T follicular helper cell (primary cell): ENCODE data around the gene FRRS1.

Source experiments
- DNase-seq: peaks from one replicate; pipeline ENCODE4 v3.0.0-alpha.2; 2020; ENCODE audit warnings: low read depth

The FRRS1 gene

GRCh38 chr1:99675994-99676393, 90.4 kb downstream of the FRRS1 start:
- no peak for DNase-seq

DNA sequence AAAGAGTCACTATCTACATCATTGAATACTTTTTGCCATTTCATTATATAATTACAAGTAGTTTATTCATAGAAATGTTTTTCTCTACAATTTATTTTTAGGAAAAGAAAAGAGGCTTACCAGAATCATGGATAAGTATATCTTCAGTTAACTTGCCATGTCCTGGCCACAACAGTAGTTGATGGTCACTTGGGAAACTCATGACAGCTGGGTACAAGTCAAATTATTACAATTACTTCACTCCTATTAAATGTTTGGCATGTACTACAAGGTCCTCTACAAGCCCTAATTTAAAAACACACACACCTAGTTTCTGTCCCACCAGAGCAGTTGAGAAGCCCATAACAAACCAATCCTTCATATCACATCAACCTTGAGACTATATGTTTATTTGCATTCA, 91.1 kb downstream of the FRRS1 start:
- DNase-seq, result no peak

- no peak for DNase-seq
Measured at GRCh38 chr1:99674115-99675064, 92.0 kb downstream of the FRRS1 start.

GRCh38 chr1:99673315-99673714, 93.1 kb downstream of the FRRS1 start:
- no peak for DNase-seq

DNA sequence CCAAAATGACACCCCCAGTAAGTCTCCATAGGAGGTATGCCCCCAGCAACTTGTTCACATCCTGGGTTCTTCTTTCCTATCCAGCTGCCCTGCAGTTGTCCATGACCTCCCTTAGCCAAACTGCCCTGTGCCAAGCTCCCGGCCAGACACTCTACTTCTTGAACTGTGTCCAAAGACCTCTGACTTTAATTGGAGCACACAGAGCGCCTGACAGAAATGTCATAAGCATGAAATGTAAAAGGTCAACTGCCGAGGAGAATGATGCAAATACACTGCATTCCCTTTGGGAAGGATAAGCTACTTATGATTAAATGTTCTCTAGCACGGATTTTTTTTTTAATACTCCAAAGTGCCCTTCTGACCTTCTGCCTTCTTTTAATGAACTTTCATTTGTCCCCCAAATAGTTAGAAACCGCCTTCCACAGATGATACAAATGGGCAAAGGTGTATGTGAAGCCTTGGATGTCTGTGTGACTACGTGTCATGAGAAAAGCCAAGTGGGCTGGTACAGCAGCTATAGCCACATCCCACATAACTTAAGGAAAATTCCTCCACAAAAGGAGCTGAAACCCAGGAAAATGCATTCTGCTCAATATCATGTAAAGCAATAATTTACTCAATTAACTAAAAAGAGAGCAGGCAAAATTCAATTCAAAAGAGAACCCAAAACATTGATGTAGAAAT, 93.8 kb downstream of the FRRS1 start:
- no peak for DNase-seq

GRCh38 chr1:99672038-99672437, 94.4 kb downstream of the FRRS1 start:
- DNase-seq, result no peak

- no peak for DNase-seq
Measured at GRCh38 chr1:99670583-99670982, 95.9 kb downstream of the FRRS1 start.

DNA sequence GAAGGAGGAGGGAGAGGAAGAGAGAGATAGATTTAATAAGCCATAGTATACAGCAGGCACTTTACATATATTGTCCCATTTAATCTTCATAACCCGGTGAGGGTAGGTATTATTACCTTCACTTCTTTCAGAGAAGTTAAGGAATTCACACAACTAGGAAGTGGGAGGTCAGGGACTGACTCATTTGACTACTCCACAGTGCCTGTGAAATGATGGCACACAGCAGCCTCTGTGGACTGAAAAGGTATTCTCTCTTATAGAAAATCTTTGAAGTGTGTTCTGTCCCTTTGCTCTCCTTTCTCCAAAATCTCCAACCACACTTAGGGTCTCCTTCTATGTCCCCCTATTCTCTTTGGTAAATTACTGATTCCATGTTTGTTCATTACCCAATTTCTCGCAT, 96.6 kb downstream of the FRRS1 start:
- no peak for DNase-seq

GRCh38 chr1:99669376-99669775, 97.1 kb downstream of the FRRS1 start:
- DNase-seq, result no peak

DNA sequence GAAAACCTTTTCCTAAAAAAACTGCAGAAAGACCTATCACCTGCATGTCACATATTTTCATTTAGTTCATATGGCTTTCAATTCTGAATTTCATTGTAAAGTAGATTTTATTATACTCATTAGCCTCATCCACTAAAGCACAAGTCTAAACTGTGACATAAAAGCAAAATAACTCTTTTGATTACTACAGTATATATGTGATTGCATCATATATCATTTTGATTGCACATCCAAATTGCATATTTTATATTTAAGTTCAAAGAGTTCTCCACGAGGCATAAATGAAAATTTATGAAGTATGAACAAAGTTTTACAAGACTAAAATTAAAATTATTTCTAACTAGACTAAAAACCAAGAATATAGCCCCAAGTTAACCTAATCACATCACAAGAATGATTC, 101.2 kb downstream of the FRRS1 start:
- no peak for DNase-seq

GRCh38 chr1:99663501-99663900, 102.9 kb downstream of the FRRS1 start:
- DNase-seq, result no peak

GRCh38 chr1:99662539-99663080, 103.8 kb downstream of the FRRS1 start:
- no peak for DNase-seq

GRCh38 chr1:99661780-99662179, 104.7 kb downstream of the FRRS1 start:
- no peak for DNase-seq

- DNase-seq, result no peak
Measured at GRCh38 chr1:99660496-99660895, 105.9 kb downstream of the FRRS1 start.

DNA sequence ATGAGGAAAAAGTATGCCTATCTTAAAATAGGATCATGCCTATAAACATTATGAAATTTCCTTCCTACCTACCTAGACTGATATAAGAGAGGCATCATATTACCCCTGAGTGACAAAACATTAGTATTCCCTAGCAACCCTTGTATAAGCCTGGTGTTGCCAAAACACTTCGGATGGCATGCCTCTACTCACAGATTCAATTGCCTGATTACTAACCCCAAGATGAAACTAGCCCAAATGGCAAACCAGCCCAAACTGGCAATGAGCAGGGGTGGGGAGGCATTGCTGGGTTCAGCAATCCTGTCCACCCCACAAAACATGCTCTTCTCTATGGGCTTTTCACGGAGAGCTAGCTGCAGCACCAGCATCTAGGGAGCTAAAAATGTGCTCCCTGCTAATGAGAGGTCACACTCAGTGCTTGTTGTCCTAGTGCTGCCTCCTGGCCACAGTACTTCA, 106.7 kb downstream of the FRRS1 start:
- DNase-seq, result no peak
